HEK293 (cell line): ENCODE results near the gene SCAF1.

ENCODE experiments used
- CTCF ChIA-PET: fragments of 350-600 bp; formaldehyde crosslinking; extraction: SDS; loops from one replicate; lab custom pipeline; 2021; ENCODE audit warnings: antibody characterized with exemption; lab: Yijun Ruan, JAX
- POLR2A ChIA-PET: fragments of 300-600 bp; formaldehyde crosslinking; extraction: SDS; loops from one replicate; lab custom pipeline; 2020; ENCODE audit warnings: antibody characterized with exemption, inconsistent platforms; lab: Yijun Ruan, JAX
- H3K27ac ChIP-seq: fragments of 200-500 bp; sonication (Bioruptor generic); 2 replicates; pipeline ENCODE4 v1.5.1; 2014; ENCODE audit warnings: low read depth, low read length, control low read depth, inconsistent platforms; ENCODE audit errors: extremely low read depth
- H3K36me3 ChIP-seq, 2 experiments: fragments of 200-500 bp in 1 of 2; sonication (Bioruptor generic) in 1 of 2; 1 replicate in 1 of 2; 2 replicates in 1 of 2; pipeline ENCODE4 v1.5.1; 2014 to 2017; ENCODE audit warnings: inconsistent platforms in 2 of 2, low read length in 2 of 2; ENCODE audit not compliant: control insufficient read depth in 2 of 2, insufficient read depth in 1 of 2
- H3K4me1 ChIP-seq: fragments of 200-500 bp; sonication (Bioruptor generic); 2 replicates; pipeline ENCODE4 v1.5.1; 2014; ENCODE audit warnings: mild to moderate bottlenecking, low read length, inconsistent platforms; ENCODE audit not compliant: control insufficient read depth, insufficient read depth
- H3K4me3 ChIP-seq: 2 replicates; pipeline ENCODE4 v1.5.1; 2011; ENCODE audit warnings: low read depth, mild to moderate bottlenecking, control low read depth, low read length, moderate library complexity
- H3K9me3 ChIP-seq: fragments of 200-500 bp; sonication (Bioruptor generic); 2 replicates; pipeline ENCODE4 v1.5.1; 2014; ENCODE audit warnings: low read depth, low read length, inconsistent platforms; ENCODE audit not compliant: control insufficient read depth, insufficient read depth
- GLIS1 ChIP-seq: fragments of 450-650 bp; formaldehyde crosslinking; IDR thresholded peaks from 2 replicates; pipeline ENCODE4 v1.5.1; 2016; ENCODE audit warnings: missing biosample characterization, missing genetic modification characterization
- KLF10 ChIP-seq: fragments of 450-650 bp; IDR thresholded peaks from 2 replicates; pipeline ENCODE4 v1.5.1; 2018; ENCODE audit warnings: missing biosample characterization, mild to moderate bottlenecking, missing genetic modification characterization
- MYNN ChIP-seq: fragments of 450-650 bp; formaldehyde crosslinking; IDR thresholded peaks from 2 replicates; pipeline ENCODE4 v1.5.1; 2016; ENCODE audit warnings: missing biosample characterization, missing genetic modification characterization, borderline replicate concordance
- RBAK ChIP-seq: fragments of 450-650 bp; formaldehyde crosslinking; IDR thresholded peaks from 2 replicates; pipeline ENCODE4 v1.5.1; 2016; ENCODE audit warnings: missing biosample characterization, missing genetic modification characterization
- ZBTB8A ChIP-seq: fragments of 450-650 bp; formaldehyde crosslinking; IDR thresholded peaks from 2 replicates; pipeline ENCODE4 v1.5.1; 2016; ENCODE audit warnings: missing biosample characterization, missing genetic modification characterization
- ZFP69B ChIP-seq: fragments of 450-650 bp; formaldehyde crosslinking; IDR thresholded peaks from 2 replicates; pipeline ENCODE4 v1.5.1; 2016; ENCODE audit warnings: missing biosample characterization, missing genetic modification characterization
- ZNF155 ChIP-seq: fragments of 450-650 bp; formaldehyde crosslinking; IDR thresholded peaks from 2 replicates; pipeline ENCODE4 v1.5.1; 2016; ENCODE audit warnings: missing biosample characterization, missing genetic modification characterization
- ZNF157 ChIP-seq: fragments of 450-650 bp; formaldehyde crosslinking; IDR thresholded peaks from 2 replicates; pipeline ENCODE4 v1.5.1; 2016; ENCODE audit warnings: missing biosample characterization, missing genetic modification characterization
- ZNF175 ChIP-seq: fragments of 450-650 bp; formaldehyde crosslinking; IDR thresholded peaks from 2 replicates; pipeline ENCODE4 v1.5.1; 2016; ENCODE audit warnings: missing biosample characterization, missing genetic modification characterization
- ZNF19 ChIP-seq: fragments of 450-650 bp; formaldehyde crosslinking; IDR thresholded peaks from 2 replicates; pipeline ENCODE4; 2016; ENCODE audit warnings: missing biosample characterization, missing genetic modification characterization, low read depth
- ZNF214 ChIP-seq: fragments of 450-650 bp; formaldehyde crosslinking; IDR thresholded peaks from 2 replicates; pipeline ENCODE4 v1.5.1; 2017; ENCODE audit warnings: missing biosample characterization, mild to moderate bottlenecking, missing genetic modification characterization, borderline replicate concordance
- ZNF223 ChIP-seq: fragments of 450-650 bp; formaldehyde crosslinking; IDR thresholded peaks from 2 replicates; pipeline ENCODE4 v1.5.1; 2016; ENCODE audit warnings: missing biosample characterization, missing genetic modification characterization
- ZNF311 ChIP-seq: fragments of 450-650 bp; formaldehyde crosslinking; IDR thresholded peaks from 2 replicates; pipeline ENCODE4 v1.5.1; 2017; ENCODE audit warnings: missing biosample characterization, missing genetic modification characterization, borderline replicate concordance
- ZNF548 ChIP-seq: fragments of 450-650 bp; formaldehyde crosslinking; IDR thresholded peaks from 2 replicates; pipeline ENCODE4 v1.5.1; 2016; ENCODE audit warnings: missing biosample characterization, missing genetic modification characterization
- ZNF549 ChIP-seq: fragments of 450-650 bp; IDR thresholded peaks from 2 replicates; pipeline ENCODE4 v1.5.1; 2018; ENCODE audit warnings: missing biosample characterization, missing genetic modification characterization, mild to moderate bottlenecking, inconsistent platforms, moderate library complexity
- ZNF560 ChIP-seq: fragments of 450-650 bp; formaldehyde crosslinking; IDR thresholded peaks from 2 replicates; pipeline ENCODE4 v1.5.1; 2017; ENCODE audit warnings: missing biosample characterization, missing genetic modification characterization, borderline replicate concordance
- ZNF571 ChIP-seq: fragments of 450-650 bp; formaldehyde crosslinking; IDR thresholded peaks from 2 replicates; pipeline ENCODE4 v1.5.0; 2017; ENCODE audit warnings: missing biosample characterization, missing genetic modification characterization
- ZNF621 ChIP-seq: fragments of 450-650 bp; formaldehyde crosslinking; IDR thresholded peaks from 2 replicates; pipeline ENCODE4 v1.5.1; 2017; ENCODE audit warnings: missing biosample characterization, missing genetic modification characterization
- ZNF658 ChIP-seq: fragments of 450-650 bp; formaldehyde crosslinking; IDR thresholded peaks from 2 replicates; pipeline ENCODE4; 2016; ENCODE audit warnings: missing biosample characterization, missing genetic modification characterization
- TF ChIP-seq, protein P1 (sequence below): fragments of 450-650 bp; formaldehyde crosslinking; IDR thresholded peaks from 2 replicates; pipeline ENCODE4 v1.5.1; 2016; ENCODE audit warnings: missing biosample characterization, missing genetic modification characterization, borderline replicate concordance
- TF ChIP-seq, protein P2 (sequence below): fragments of 450-650 bp; formaldehyde crosslinking; IDR thresholded peaks from 2 replicates; pipeline ENCODE4 v1.5.1; 2016; ENCODE audit warnings: missing biosample characterization, missing genetic modification characterization
- TF ChIP-seq, protein P3 (sequence below): fragments of 450-650 bp; formaldehyde crosslinking; IDR thresholded peaks from 2 replicates; pipeline ENCODE4 v1.5.1; 2016; ENCODE audit warnings: missing biosample characterization, missing genetic modification characterization
- TF ChIP-seq, protein P4 (sequence below): fragments of 450-650 bp; formaldehyde crosslinking; IDR thresholded peaks from 2 replicates; pipeline ENCODE4 v1.5.1; 2017; ENCODE audit warnings: missing biosample characterization, missing genetic modification characterization

SCAF1 gene

GRCh38 chr19:49658139-49658517, 16.1 kb downstream of the SCAF1 start (continued):
- TF ChIP-seq ZNF560 (tag by site-specific recombination), result no peak
- no peak for TF ChIP-seq ZNF311 (tag by site-specific recombination)
- TF ChIP-seq ZFP69B (tag by site-specific recombination), result no peak
- no peak for TF ChIP-seq ZBTB8A (tag by site-specific recombination)
- no peak for TF ChIP-seq ZNF549
- TF ChIP-seq GLIS1 (tag by site-specific recombination), result no peak
- TF ChIP-seq, protein P1, sequence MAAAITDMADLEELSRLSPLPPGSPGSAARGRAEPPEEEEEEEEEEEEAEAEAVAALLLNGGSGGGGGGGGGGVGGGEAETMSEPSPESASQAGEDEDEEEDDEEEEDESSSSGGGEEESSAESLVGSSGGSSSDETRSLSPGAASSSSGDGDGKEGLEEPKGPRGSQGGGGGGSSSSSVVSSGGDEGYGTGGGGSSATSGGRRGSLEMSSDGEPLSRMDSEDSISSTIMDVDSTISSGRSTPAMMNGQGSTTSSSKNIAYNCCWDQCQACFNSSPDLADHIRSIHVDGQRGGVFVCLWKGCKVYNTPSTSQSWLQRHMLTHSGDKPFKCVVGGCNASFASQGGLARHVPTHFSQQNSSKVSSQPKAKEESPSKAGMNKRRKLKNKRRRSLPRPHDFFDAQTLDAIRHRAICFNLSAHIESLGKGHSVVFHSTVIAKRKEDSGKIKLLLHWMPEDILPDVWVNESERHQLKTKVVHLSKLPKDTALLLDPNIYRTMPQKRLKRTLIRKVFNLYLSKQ (tag by site-specific recombination), result no peak
- no peak for TF ChIP-seq ZNF621 (tag by site-specific recombination)
- no peak for TF ChIP-seq ZNF223
- TF ChIP-seq ZNF658, result no peak
- TF ChIP-seq RBAK, result no peak

- Histone ChIP-seq H3K4me1 (no peaks in the 10 kb centered on the region), H3K36me3 (peaks cover 39 to 94% of the 10 kb centered on the region in 2 experiments), H3K27ac (no peak overlapping the region), H3K4me3 (no peak overlapping the region), H3K9me3 (no peaks in the 10 kb centered on the region)
- TF ChIP-seq, protein P2, sequence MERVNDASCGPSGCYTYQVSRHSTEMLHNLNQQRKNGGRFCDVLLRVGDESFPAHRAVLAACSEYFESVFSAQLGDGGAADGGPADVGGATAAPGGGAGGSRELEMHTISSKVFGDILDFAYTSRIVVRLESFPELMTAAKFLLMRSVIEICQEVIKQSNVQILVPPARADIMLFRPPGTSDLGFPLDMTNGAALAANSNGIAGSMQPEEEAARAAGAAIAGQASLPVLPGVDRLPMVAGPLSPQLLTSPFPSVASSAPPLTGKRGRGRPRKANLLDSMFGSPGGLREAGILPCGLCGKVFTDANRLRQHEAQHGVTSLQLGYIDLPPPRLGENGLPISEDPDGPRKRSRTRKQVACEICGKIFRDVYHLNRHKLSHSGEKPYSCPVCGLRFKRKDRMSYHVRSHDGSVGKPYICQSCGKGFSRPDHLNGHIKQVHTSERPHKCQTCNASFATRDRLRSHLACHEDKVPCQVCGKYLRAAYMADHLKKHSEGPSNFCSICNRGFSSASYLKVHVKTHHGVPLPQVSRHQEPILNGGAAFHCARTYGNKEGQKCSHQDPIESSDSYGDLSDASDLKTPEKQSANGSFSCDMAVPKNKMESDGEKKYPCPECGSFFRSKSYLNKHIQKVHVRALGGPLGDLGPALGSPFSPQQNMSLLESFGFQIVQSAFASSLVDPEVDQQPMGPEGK, result no peak
- no peak for TF ChIP-seq ZNF214 (tag by site-specific recombination)
- TF ChIP-seq ZNF175 (tag by site-specific recombination), result no peak
- TF ChIP-seq ZNF571 (tag by site-specific recombination), result no peak
- TF ChIP-seq ZNF155, result no peak
- TF ChIP-seq MYNN (tag by site-specific recombination), result no peak
- no peak for TF ChIP-seq ZNF157 (tag by site-specific recombination)
- TF ChIP-seq ZNF548 (tag by site-specific recombination), result no peak
- TF ChIP-seq, protein P3, sequence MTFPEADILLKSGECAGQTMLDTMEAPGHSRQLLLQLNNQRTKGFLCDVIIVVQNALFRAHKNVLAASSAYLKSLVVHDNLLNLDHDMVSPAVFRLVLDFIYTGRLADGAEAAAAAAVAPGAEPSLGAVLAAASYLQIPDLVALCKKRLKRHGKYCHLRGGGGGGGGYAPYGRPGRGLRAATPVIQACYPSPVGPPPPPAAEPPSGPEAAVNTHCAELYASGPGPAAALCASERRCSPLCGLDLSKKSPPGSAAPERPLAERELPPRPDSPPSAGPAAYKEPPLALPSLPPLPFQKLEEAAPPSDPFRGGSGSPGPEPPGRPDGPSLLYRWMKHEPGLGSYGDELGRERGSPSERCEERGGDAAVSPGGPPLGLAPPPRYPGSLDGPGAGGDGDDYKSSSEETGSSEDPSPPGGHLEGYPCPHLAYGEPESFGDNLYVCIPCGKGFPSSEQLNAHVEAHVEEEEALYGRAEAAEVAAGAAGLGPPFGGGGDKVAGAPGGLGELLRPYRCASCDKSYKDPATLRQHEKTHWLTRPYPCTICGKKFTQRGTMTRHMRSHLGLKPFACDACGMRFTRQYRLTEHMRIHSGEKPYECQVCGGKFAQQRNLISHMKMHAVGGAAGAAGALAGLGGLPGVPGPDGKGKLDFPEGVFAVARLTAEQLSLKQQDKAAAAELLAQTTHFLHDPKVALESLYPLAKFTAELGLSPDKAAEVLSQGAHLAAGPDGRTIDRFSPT (tag by site-specific recombination), result no peak
- TF ChIP-seq ZNF19 (tag by site-specific recombination), result no peak
- TF ChIP-seq, protein P4, sequence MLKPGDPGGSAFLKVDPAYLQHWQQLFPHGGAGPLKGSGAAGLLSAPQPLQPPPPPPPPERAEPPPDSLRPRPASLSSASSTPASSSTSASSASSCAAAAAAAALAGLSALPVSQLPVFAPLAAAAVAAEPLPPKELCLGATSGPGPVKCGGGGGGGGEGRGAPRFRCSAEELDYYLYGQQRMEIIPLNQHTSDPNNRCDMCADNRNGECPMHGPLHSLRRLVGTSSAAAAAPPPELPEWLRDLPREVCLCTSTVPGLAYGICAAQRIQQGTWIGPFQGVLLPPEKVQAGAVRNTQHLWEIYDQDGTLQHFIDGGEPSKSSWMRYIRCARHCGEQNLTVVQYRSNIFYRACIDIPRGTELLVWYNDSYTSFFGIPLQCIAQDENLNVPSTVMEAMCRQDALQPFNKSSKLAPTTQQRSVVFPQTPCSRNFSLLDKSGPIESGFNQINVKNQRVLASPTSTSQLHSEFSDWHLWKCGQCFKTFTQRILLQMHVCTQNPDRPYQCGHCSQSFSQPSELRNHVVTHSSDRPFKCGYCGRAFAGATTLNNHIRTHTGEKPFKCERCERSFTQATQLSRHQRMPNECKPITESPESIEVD (tag by site-specific recombination), result no peak
- TF ChIP-seq KLF10 (tag by site-specific recombination), result no peak
- ChIA-PET POLR2A (interaction anchor here (0.5 to 4.0 kb wide), 8 partner anchors 11 to 108 kb away, joined by 3 to 26 read pairs (median 7); partner anchors contain the start of genes AP2A1, RRAS and SCAF1), CTCF (no interaction called here)
Measured at GRCh38 chr19:49658566-49659442, 16.8 kb downstream of the SCAF1 start.
